ENCODE measurements around the gene DNTTIP2.
A peak's percentile ranks its signal among the peaks of the same experiment; 100 is the strongest.
"Not testable (repeated sequence)": the region's sequence is repeated elsewhere in the genome, so short reads cannot be mapped to it uniquely, and the experiment has no call there.

Gene DNTTIP2

GRCh38 chr1:93874025-93874651 lies 4.9 kb downstream of the DNTTIP2 start:
- peak; percentile 83 for TF ChIP-seq CTCF (conservative IDR thresholded peaks at IDR 0.05)
- no peak overlapping the region for H3K27ac ChIP-seq

- no peak for TF ChIP-seq CTCF (conservative IDR thresholded peaks at IDR 0.05)
These were observed 7.6 kb downstream of the DNTTIP2 start for GRCh38 chr1:93871366-93871765.

GRCh38 chr1:93869653-93870052 lies 9.4 kb downstream of the DNTTIP2 start:
- TF ChIP-seq CTCF (conservative IDR thresholded peaks at IDR 0.05) = no peak
- no peak overlapping the region for H3K27ac ChIP-seq

More at GRCh38 chr1:93871366-93871765, 7.6 kb downstream of the DNTTIP2 start:
- H3K27ac ChIP-seq = no peak overlapping the region

GRCh38 chr1:93868492-93868891 lies 10.5 kb downstream of the DNTTIP2 start:
- H3K27ac ChIP-seq = not testable (repeated sequence)

- no peak for TF ChIP-seq CTCF (conservative IDR thresholded peaks at IDR 0.05)
These were observed 13.8 kb downstream of the DNTTIP2 start for GRCh38 chr1:93865253-93865652.

GRCh38 chr1:93864175-93864574 lies 14.8 kb downstream of the DNTTIP2 start:
- TF ChIP-seq CTCF (conservative IDR thresholded peaks at IDR 0.05) = no peak

More at GRCh38 chr1:93865253-93865652, 13.8 kb downstream of the DNTTIP2 start:
- H3K27ac ChIP-seq = no peak overlapping the region

GRCh38 chr1:93857653-93858052 lies 21.4 kb downstream of the DNTTIP2 start:
- H3K27ac ChIP-seq = not testable (repeated sequence)

More at GRCh38 chr1:93864175-93864574, 14.8 kb downstream of the DNTTIP2 start:
- no peak overlapping the region for H3K27ac ChIP-seq

GRCh38 chr1:93855983-93856382 lies 23.0 kb downstream of the DNTTIP2 start:
- not testable (repeated sequence) for H3K27ac ChIP-seq

- no peak overlapping the region for H3K27ac ChIP-seq
- no peak for TF ChIP-seq CTCF (conservative IDR thresholded peaks at IDR 0.05)
These were observed 25.1 kb downstream of the DNTTIP2 start for GRCh38 chr1:93853940-93854339.

All from VCaP (cell line).